HG02840 (cell line): ENCODE measurements around the gene ALG8.
"Not testable (repeated sequence)": the region's sequence is repeated elsewhere in the genome, so short reads cannot be mapped to it uniquely, and the experiment has no call there.

ENCODE experiments used
- ATAC-seq: cut with Tn5 transposase; IDR thresholded peaks from one replicate; pipeline ENCODE4 v1.9.1; 2021; ENCODE audit warnings: mild to moderate bottlenecking, moderate library complexity, moderate number of reproducible peaks; ENCODE audit not compliant: unreplicated experiment, low FRiP score

ALG8 gene

DNA sequence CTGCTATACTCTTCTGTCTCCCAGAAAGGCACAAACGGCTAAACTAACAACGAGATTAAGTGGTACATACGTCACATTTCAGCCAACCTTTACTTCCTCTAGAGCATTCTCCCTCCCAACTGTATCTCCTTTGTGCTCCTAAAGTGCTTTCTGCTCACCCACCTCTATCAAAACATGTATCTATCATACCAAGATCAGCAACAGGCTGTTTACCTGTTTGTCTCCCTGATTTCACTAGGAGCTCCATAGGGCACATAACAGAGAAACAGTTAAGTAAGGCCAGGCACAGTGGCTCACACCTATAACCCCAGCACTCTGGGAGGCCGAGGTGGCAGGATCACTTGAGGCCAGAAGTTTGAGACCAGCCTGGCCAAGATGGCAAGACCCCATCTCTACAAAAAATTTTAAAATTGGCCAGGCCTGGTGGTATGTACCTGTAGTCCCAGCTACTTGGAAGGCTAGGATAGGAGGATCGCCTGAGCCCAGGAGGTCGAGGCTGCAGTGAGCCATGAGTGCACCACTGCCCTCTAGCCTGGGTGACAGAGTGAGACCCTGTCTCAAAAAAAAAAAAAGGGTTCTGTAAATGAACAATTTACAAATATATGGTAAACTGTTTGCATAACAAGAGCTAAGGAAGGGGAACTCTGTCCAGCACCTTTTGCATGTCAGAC is 62.6 kb downstream of the ALG8 start:
- no peak for ATAC-seq

DNA sequence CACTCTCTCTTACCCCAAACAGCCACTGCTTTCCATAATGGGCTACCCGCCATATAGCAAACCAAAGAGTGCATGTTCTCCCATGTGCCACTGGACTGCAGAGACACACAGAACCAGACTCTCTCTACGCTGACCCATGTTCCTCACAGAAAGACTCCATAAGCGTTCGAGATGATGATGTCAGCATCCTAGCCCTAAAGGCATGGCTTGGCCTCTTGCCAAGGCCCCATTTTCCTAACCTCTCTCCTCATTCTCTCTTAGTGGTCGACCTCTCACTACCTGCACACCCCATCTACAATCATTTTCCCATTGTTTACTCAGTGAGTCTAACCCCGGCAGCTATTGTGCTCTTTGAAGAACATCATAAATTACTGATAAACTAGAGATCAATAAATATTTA is 64.7 kb downstream of the ALG8 start:
- ATAC-seq = no peak

DNA sequence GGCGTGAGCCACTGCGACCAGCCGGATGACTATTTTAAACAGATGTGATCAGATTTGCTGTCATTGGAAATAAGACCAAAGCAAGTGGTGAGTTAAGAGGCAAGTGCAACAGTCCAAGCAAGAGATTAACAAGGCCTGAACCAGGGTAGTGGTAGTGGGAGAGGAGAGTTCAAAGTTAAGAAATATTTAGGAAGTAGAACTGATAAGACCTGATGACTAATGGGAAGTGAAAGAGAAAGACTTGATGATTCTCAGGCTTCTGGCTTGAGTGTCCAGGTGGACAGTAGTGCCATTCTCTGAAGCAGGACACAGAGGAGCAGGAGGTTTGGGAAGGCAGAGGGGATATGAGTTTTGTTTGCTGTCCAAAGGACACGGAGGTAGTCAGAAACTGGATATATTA is 67.0 kb downstream of the ALG8 start:
- ATAC-seq = no peak

DNA sequence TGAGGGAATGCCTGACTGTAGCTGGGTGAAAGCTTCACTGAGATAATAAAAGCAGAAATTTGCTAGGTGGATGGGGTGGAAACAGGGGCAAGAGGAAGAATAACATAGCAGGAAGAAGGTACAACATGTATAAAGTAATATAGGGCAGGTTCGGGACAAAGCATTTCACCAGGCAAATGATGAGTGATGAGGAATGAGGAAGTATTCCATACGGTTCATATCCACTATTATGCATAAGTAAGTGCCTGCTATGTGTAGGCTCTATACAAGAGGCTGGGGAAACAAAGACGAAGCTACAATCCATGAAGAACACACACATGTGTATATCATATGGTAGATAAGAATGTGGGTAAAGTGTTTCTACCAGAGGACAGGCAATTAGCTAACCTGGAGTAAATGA is 67.7 kb downstream of the ALG8 start:
- no peak for ATAC-seq

DNA sequence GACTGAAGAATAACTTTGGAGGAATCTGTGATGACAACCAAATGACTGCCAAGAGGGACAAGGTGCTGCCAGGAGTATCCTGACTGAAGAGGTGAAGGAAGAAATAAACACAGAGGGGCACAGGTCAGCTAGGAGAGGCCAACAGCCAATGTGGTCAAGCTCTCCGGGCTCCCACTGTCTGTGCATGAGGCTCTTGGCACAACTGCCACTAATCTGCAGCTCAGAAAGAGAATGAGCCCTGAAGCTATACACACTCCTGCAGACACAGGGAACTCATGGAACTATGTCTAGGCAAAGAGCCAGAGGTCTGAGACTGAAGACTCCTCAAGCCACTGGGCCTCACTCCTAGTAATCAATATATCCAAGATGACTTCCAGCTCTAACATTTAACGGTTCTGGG is 68.8 kb downstream of the ALG8 start:
- no peak for ATAC-seq

DNA sequence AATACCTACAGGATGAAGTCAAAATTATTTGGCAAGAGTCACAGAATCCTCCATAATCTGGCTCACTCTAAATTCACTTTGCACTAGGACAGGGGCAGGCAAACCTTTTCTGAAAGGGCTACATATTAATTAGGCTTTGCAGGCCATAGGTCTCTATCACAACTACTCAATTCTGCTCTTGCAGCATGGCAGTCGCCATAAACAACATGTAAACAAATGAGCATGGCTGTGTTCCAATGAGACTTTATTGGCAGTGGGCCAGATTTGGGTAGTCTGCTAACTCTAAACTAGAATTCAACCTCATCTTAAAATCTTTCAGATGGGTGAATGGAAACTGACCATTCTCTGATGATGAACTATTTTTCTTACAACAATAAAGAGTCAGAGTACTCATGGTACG is 70.0 kb downstream of the ALG8 start:
- no peak for ATAC-seq

DNA sequence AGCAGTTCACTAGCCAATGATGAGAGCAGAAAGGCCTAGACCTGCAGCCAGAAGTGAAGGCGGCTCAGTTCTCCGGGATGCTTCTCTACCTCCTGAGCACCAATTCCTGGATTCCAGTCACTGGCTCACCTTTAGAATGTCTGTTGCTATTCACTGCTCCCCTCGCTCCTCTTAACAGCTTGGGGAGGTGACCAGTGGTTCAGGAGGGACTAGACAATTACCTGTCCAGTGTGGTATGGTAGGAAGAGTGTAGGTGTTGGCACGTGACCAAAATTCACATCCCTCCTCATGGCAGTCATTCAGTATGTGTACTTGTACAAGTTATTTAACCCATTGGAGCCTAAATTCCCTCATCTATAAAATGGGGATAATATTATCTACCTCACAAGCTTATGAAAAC is 71.7 kb downstream of the ALG8 start:
- ATAC-seq = no peak

DNA sequence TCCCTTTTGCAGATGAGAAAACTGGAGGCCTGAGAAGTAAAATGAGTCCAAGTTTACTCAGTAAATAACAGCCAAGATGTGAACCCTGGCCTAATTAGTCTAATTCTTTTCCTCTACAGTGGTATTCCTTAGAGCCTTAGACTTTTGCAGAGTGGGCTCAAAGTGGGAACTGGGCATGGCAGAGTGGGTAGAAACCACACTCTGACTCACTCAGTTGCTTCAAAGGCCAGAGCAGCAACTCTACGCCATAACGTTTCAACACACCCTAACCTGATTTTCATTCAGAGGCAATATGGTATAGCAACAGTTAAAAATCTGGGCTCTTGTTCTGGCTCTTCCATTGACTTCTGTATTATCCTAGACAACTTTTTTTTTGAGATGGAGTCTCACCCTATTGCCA is 73.0 kb downstream of the ALG8 start:
- no peak for ATAC-seq

DNA sequence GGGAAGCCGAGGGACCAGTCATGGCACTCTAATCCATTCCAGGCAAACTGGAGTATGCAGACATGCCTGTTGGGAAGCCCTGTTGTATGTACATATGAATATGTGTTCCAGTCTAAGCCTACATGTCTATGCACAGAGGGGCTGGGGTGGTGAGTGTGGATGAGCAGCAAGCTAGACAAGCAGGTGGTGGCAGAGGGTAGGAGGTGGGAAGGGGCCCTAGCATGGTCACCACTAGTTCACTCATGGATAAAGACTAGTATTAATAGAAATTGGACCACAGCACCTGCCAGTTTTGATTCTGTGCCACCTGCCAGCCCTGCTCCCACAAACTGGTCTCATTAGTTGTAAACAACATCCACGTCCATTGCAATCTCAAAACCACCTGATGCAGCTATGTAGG is 74.2 kb downstream of the ALG8 start:
- ATAC-seq = no peak

DNA sequence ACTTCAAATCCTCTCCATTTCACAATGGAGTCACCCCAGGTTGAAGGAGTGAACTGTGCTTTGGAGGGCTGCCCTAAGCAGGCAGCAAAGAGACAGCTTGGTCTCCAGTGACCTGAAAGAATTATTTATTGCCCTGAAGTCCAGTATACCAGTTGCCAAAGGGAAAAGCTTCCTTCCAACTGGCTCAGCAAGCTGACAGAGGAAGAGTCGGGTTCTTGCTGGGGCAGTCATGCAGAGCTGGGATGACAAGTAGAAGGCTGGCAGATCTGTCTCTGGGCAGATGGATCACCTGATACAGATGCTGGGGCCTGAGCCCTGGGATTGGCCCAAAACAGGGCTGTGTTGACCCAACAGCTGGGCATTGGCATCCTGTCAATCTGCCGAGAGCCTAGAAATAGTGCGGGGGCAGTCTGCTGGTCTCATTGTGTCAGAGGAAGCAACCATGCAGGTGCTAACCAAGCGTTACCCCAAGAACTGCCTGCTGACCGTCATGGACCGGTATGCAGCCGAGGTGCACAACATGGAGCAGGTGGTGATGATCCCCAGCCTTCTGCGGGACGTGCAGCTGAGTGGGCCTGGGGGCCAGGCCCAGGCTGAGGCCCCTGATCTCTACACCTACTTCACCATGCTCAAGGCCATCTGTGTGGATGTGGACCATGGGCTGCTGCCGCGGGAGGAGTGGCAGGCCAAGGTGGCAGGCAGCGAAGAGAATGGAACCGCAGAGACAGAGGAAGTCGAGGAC is 75.8 kb downstream of the ALG8 start, which contains the start of gene THRSP:
TSS of gene THRSP (plus strand) at position 422 of the 742 bp plus-strand sequence. CDS start at position 443, 21 bp downstream.
- ATAC-seq = no peak

DNA sequence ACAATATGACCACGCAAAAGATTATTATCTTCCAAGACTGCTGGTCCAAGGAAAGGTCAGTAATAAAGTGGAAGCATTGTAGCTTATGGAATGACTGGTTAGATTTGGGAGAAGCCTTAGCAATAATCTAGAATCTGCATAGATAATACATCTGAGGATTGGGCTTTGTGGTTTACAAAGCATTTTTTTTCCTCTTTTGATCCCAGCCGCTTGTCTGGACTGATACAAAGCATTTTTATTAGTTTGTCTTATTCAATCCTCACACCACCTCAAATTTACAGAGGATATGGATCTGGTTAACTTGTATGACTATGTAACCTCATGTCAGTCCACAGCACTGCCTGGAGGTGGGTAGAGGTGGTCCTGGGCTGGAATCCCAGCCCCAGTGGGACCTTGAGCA is 76.8 kb downstream of the ALG8 start:
- no peak for ATAC-seq

DNA sequence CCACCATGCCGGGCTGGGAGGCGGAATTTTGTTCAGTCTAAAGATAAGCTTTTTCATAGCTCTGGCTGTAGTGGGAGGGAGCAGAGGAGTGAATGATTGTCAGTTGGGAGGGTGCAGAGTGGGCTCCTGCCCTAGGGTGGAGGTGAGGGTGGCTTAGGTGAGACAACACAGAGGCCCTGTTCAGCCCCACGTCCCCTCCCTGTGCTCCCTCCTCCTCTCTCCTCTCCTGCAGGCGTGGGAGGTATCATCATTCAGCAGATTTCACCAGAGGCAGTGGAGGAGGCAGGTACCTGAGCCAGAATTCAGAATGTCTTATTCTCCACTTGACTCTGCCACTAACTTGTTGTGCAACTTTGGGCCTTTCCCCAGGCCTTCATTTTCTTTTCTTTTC is 77.5 kb downstream of the ALG8 start:
- no peak for ATAC-seq

DNA sequence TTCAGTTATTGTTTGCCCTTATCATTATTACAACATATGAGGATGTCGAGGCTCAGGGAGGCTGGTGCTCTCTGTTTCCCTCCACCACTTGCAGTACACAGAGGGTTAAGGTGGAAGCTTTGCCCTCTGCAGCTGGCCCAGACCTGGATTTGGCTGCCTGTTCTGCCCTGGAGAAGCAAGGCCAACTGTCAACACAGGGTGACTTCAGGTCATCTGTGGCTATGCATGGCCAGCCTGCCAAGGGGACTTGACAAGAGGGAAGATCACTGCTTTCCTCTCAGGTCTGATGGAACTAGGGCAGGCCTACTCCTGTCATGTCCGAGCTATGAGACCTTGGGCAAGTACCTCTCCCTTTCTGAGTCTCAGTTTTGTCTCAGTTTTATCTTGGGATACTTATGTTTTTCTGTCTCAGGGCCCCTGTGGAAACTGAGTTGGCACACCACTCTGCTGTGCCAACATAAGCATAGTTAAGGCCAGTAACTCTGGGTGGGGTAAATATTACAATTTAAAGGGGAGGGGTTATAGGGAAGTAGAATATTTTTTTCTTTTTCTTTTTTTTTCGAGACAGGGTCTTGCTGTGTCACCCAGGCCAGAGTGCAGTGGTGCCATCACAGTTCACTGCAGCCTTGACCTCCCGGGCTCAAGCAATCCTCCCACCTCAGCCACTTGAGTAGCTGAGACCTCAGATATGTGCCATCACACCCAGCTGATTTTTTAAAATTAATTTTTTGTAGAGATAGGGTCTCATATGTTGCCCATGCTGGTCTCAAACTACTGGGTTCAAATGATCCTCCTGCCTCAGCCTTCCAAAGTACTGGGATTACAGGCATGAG is 78.1 kb downstream of the ALG8 start:
- no peak for ATAC-seq

DNA sequence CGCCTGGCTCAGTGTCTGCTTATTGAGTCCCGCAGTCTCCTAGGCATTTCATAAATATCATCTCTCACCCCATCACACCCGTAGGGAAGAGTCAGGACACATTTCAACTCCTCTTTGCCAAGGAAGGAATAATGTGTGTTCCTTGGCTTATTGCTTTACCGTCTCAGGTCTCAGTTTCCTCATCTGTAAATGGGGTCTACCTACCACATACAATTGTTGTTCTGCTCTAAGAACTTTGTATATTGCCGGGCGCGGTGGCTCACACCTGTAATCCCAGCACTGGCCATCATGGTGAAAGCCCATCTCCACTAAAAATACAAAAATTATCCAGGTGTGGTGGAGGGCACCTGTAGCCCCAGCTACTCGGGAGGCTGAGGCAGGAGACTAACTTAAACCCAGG is 78.9 kb downstream of the ALG8 start:
- ATAC-seq = no peak

DNA sequence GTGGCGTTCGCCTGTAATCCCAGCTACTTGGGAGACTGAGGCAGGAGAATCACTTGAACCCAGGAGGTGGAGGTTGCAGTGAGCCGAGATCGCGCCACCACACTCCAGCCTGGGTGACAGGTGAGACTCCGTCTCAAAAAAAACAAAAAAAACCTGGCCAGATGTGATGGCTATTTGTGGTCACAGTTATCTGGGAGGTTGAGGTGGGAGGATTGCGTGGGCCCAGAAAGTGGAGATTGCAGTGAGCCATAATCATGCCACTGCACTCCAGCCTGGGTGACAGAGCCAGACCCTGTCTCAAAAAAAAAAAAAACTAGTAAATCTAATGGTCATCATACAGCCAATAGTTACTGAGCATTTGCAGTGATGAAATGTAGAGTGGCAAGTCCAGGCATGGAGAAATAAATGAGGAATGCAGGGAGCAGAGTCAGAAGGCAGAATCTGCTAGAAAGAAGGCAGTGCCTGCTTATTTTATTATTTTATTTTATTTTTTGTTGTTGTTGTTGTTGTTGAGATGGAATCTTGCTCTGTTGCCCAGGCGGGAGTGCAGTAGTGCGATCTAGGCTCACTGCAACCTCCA is 79.6 kb downstream of the ALG8 start:
- not testable (repeated sequence) for ATAC-seq

DNA sequence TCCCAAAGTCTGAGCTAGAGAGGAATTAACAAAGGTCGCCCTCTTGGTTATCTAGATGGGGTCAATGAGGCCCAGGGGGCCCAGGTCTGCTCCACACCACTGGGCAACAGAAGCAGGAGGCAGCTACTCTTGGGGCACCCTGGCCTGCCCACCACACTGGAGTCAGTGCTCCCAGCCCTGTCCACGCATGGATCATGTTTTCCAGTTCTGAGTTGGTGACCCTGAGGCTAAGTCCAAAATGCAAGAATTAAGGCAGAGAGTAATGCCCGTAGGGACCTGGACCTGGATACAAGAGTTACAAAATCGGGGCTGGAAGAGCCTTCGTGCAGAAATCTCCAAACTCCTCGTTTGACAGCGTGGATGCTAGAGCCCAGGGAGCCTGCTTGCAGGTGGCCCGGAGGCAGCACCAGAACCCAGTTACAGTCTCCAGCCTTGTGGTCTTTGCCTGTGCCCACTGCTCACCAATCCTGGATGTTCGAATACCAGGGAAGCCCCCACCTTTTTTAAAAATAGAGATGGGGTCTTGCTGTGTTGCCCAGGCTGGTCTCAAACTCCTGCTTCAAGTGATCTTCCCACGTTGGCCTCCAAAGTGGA is 81.9 kb downstream of the ALG8 start:
- ATAC-seq = no peak

DNA sequence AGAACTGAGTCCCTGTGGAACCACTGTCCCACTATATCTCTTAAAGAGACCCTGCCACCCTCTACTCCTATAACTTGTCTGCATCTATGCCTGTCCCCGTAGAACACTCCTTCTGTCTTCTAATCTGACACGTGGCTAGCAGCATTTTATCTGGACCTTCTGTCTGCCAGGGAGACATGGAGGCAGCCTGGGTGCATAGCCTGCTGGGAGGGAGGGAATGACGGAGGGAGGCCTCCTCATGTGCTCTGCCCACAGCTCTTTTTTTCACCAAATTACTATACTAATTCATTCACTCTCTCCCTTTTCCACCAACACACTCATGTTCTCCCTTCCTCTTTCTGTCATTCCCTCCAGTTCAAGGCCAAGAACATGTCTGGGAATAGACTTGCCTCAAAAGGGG is 83.3 kb downstream of the ALG8 start:
- no peak for ATAC-seq

DNA sequence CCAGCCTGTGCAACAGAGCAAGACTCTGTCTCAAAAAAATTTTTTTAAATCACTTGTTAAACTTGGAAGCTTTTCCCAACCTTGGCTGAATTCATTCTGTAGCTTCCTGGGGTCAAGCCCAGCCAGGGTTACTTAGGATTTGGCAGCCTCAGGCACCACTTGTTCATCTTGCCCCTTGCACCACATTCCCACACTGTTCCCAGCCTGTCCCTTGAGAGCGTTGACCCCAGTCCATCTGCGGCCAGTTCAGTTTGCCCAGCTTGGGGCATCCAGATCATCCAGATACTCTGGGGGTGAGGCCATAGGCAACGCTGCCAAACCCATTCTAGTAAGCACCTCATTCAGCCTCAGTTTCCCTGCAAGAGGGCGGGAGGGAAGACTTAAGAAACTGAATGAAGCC is 84.5 kb downstream of the ALG8 start:
- no peak for ATAC-seq

DNA sequence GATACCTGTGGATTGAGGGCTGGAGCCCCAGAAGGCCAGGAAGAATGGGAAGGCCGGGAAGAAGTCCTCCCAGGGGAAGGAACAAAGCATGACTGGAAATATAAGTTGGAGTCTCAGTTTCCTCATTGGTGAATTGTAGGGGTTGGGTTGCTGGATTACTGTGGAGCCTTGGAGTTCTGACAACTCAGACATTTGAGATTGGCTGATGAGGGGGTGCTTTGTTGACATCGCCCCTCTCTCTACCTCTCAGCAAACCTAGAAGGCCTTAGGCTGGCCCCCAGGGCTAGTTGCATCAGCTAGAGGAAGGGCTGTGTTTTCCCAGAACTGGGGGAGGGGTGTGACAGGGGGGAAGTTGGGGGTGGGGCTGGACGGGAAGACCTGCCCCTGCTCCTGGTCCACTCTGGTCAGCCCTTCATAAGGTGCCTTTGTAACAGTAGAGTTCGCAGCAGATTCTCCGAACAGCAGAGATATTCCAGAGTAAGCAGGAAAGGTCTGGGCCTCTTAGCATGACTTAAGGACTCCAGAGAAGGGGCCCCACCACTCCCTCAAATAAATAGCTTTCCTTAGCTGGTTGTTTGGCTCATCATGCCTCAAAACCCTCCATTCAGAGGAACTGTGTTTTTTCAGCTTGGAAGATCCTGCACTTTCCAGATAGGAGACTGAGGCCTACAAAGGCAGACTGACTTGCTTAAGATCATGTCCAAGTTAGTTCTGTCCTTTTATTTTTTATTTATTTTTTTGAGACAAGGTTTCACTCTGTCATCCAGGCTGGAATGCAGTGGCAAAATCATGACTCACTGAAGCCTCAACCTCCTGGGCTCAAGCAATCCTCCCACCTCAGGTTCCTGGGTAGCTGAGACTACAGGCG is 88.2 kb downstream of the ALG8 start:
- no peak for ATAC-seq
